ENCODE data around the gene NARF.

DNA sequence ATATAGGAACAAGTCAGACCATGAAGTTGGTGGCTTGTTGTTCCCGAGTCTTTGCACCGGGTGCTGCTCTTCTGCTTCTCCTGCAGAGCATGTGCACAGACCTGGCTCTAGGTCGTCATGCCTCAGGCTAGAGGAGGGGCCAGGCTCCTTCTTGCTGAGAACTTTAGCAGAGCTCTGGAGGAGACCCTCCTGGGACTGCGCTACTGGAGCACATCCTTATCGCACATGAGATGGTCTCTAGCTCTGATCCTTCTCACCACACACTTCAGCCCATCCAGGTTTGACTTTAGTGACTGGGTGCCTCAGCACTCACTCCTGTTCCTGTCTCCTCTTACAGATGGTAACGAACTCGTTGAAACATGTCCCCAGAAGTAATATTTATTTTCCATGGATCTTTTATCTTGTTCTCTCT is 75.9 kb downstream of the NARF start:
- TF ChIP-seq, protein P1, sequence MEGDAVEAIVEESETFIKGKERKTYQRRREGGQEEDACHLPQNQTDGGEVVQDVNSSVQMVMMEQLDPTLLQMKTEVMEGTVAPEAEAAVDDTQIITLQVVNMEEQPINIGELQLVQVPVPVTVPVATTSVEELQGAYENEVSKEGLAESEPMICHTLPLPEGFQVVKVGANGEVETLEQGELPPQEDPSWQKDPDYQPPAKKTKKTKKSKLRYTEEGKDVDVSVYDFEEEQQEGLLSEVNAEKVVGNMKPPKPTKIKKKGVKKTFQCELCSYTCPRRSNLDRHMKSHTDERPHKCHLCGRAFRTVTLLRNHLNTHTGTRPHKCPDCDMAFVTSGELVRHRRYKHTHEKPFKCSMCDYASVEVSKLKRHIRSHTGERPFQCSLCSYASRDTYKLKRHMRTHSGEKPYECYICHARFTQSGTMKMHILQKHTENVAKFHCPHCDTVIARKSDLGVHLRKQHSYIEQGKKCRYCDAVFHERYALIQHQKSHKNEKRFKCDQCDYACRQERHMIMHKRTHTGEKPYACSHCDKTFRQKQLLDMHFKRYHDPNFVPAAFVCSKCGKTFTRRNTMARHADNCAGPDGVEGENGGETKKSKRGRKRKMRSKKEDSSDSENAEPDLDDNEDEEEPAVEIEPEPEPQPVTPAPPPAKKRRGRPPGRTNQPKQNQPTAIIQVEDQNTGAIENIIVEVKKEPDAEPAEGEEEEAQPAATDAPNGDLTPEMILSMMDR (IDR thresholded peaks at IDR 0.05; ENCODE audit: poor library complexity): no peak
- no peak for TF ChIP-seq EZH2 (IDR thresholded peaks at IDR 0.05; ENCODE audit: borderline replicate concordance)
- TF ChIP-seq EZH2phosphoT487 (IDR thresholded peaks at IDR 0.05; ENCODE audit: low read depth, severe bottlenecking, unreplicated experiment): no peak
